ENCODE measurements around the gene DDIT4.
"Not testable (repeated sequence)": the region's sequence is repeated elsewhere in the genome, so short reads cannot be mapped to it uniquely, and the experiment has no call there.

DDIT4 gene

GRCh38 chr10:72273410-72274212 is at the start of gene DDIT4:
Gene DDIT4 (plus strand): TSS chr10:72273924. CDS start chr10:72274217, 293 bp downstream.
- DNase-seq (ENCODE audit: low read depth) = peak; percentile 99

DNA sequence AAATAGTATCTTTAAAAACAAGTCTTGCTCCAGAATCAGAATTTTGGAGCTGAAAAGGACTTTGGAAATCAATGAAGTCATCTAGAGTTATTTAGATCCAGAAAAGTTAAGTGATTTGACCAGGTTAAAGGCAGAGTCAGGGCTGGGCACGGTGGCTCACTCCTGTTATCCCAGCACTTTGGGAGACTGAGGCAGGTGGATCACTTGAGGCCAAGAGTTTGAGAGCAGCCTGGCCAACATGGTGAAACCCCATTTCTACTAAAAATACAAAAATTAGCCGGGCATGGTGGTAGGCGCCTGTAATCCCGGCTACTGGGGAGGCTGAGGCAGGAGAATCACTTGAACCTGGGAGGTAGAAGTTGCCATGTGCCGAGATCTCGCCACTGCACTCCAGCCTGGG is 49.5 kb upstream of the DDIT4 start:
- not testable (repeated sequence) for DNase-seq (ENCODE audit: low read depth)

DNA sequence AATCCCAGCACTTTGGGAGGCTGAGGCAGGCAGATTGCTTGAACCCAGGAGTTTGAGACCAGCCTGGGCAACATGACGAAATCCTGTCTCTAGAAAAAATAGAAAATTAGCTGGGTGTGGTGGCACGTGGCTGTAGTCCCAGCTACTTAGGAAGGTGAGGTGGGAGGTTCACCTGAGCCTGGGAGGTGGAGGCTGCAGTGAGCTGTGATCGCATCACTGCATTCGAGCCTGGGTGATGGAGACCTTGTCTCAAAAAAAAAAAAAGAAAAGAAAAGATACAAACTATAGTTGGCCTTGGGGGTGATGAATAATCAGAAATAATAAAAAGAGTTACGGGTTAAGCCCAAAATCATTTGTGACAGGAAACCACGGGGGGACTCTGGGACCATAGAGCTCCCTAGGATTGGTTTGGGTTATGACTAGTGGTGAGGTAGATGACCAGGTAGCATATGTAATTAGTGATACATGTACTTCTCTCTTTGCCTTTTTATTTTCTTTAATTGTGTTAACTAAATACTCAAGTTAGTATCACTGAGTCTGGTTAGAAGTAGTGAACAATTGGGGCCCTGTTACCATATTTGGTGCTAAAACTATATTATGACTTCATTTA is 47.2 kb upstream of the DDIT4 start:
- DNase-seq (ENCODE audit: low read depth) = no peak

- no peak for DNase-seq (ENCODE audit: low read depth)
Measured at GRCh38 chr10:72227826-72228225, 45.9 kb upstream of the DDIT4 start.

DNA sequence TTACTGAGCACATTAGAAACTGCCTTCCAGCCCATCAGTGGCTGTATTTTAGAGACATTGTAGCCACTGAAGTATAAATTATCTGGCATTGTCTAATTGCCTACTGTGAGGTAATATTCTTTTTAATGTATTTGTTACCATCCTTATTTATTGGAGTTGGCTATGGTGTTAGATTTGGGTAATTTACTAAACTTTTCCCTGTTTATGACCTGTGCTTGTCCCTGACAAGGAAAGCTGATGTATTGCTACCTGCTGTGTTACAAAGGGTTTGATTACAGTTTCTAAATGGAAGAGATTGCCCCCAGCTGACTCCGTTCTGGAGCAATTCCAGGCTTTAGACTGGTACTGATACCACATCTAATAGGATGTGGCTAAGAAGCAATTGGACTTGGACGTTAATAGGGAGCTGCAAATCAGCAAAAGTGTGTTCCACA is 45.4 kb upstream of the DDIT4 start:
- DNase-seq (ENCODE audit: low read depth) = no peak

DNA sequence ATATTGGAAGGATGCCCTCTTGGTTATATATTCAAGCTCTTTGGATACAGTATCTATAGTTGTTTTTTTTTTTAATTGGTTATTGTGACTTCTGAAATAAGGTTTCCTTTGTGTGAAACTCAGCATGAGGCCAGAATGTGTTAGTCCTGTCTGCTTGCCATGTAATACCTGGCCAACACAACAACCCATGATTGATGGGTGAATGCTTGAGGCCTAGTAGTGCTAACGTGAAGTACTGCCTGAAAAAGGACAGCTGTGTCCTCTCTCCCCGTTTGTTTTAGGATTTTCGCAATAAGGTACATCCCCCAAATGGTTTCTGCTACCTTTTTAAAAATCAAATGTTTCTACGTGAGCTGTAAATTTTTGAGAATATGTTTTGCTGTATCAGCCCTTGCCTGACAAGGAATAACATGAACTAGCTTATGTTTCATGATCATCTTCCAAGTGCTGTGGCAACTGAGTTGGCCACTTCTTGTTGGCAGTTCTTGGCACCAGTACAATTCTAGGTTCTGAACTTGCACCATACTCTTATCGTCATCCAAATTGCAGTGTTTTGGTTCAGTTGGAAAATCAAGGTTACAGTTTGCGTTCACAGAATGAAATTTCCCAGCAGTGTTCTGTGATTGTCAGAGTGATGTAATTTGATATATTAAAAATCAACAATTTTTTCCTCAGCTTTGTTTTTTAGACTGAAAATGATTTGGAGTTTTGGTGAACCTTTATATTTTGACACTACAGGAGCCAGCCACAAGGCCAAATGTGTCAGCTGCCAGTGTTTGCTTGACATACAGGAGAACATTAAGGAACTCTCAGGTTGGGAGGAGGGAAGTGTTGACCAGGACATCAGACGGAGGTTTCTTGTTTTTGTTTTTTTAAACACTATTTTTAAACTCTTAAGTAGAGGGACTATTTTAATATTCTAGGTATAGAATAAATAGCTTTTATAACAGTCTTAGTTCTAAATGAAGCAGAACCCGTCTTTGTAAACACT is 44.2 kb upstream of the DDIT4 start:
- DNase-seq (ENCODE audit: low read depth) = peak; percentile 61

GRCh38 chr10:72233621-72234020 is 40.1 kb upstream of the DDIT4 start:
- no peak for DNase-seq (ENCODE audit: low read depth)

DNA sequence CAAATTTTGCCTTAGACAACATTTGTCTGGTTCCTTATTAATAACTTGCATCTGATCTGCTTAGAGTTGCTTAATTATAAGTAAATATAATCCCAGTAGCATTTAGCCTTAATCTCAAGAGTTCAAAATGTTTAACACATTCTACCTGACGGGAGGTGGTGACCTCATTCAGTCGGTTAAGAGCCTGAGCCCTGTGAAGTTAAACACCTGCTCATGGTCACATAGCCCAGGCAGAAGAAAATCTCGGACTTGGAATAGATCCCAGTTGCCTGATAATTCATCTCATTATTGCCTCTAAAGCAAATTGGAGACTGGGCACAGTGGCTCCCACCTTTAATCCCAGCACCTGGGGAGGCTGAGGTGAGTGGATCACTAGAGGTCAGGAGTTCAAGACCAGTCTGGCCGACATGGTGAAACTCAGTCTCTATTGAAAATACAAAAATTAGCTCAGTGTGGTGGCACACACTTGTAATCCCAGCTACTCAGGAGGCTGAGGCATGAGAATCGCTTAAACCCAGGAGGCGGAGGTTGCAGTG is 39.1 kb upstream of the DDIT4 start:
- no peak for DNase-seq (ENCODE audit: low read depth)

- no peak for DNase-seq (ENCODE audit: low read depth)
Measured at GRCh38 chr10:72235544-72236279, 38.0 kb upstream of the DDIT4 start.

DNA sequence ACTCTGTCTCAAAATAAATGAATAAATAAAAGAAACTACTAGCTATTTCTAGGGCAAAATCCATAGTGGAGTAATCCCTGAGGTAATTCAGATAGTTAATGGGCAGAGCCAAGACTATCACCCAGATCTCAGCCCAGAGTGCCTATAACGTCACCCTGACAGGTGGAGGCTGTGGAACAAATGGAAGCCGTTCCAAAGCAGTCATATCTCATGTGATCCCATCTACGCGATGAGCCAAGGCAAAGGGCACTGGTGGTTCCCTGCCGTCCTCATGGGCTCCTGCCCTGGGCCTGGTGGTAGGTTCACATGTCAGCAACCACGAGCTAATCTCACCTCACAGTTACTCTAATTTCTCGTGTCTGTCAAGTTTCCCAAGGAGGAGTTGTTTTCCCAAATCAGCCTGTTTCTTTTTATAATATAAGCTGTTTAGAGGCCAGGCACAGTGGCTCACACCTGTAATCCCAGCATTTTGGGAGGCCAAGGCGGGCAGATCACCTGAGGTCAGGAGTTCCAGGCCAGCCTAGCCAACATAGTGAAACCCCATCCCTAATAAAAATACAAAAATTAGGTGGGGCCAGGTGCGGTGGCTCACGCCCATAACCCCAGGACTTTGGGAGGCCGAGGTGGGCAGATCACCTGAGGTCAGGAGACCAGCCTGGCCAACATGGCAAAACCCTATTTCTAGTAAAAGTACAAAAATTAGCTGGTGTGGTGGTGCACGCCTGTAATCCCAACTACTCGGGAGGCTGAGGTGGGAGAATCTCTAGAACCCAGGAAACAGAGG is 35.1 kb upstream of the DDIT4 start:
- DNase-seq (ENCODE audit: low read depth) = no peak

- DNase-seq (ENCODE audit: low read depth) = no peak
Measured at GRCh38 chr10:72239409-72239808, 34.3 kb upstream of the DDIT4 start.

- no peak for DNase-seq (ENCODE audit: low read depth)
Measured at GRCh38 chr10:72240371-72240770, 33.4 kb upstream of the DDIT4 start.

DNA sequence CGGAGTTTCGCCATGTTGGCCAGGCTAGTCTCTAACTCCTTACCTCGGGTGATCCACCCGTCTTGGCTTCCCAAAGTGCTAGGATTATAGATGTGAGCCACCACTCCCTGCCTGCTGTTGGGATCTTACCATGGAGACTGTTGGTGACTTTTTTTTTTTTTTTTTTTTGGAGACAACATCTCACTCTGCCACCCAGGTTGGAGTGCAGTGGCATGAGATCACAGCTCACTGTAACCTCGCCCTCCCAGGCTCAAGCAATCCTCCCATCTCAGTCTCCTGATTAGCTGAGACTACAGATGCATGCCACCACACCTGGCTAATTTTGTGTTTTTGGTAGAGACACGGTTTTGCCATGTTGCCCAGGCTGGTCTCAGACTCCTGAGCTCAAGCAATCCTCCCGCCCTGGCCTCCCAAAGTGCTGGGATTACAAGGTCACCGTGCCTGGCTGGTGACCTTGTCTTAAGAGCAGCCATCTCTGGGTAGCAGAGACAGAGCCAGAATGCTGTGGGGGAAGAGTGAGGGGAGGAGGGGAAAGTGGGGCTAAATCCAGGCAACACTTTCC is 32.0 kb upstream of the DDIT4 start:
- no peak for DNase-seq (ENCODE audit: low read depth)

DNA sequence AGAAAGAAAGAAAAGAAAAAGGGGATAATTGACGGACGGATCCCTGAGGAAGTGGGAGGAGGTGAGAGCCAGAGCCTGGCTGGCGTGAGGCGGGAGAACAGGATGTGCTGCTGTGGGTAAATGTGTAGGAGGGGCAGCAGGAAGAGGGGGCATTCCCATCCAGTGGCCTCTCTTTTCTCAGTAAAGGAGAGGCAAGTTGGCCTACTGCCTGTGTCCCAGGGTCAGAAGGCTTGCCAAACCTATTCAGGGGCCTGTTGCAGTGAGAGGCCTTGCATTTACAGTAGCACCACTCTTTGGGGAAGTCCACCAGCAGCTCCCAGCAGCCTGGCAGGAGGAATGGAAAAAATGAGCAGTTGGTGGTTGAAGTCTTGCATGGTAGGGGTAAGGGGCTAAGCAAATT is 31.0 kb upstream of the DDIT4 start:
- no peak for DNase-seq (ENCODE audit: low read depth)

DNA sequence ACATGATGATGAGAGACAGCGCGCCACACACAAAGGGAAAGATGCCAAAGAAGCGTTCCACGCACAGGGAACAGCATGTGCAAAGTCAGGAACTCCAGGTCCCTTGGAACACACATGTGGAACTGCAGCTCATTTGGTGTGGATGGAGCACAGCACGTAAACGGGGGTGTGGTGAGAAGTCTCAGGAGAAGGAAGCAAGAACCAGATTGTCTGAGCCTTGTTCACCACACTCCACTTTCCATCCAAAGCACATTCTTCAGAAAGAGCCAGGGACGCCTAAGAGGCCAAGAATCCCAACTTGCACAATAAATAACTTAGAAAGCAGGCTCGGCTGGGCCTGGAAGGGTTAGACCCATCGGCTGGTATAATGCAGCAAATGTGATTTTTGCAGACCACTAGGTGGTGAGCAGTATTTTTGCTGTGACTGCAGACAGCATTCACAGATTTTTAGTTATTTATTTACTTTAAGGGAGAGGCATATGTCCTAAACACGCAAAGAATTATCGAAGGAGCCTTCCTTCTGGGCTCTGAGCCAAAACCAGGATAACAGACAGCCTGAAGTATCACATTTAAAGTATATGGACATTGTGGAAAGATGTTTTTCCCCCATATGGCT is 29.8 kb upstream of the DDIT4 start:
- DNase-seq (ENCODE audit: low read depth) = peak; percentile 86

DNA sequence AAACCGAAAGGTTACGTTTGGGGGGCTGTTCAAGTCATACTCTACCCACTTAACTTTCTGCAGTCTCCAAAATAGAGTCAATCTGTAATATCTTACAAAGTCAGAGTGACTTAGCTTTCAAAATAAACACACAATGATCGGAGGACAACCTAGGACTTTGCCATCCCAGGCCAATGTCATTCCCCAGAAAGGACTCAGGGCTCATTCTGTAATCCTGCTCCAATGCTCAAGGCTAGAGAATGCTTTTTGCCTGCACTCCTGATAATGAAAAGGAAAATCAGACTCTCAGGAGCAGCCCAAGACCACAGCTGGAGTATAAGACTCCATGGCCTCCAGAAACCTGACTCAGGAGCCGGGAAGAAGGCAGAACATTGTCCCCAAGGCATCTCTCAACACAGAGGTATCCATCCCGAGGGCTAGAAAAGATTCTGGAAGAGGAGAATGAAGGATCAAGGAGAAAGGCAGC is 29.1 kb upstream of the DDIT4 start:
- DNase-seq (ENCODE audit: low read depth) = no peak

GRCh38 chr10:72245949-72246525 is 27.7 kb upstream of the DDIT4 start:
- DNase-seq (ENCODE audit: low read depth) = no peak

DNA sequence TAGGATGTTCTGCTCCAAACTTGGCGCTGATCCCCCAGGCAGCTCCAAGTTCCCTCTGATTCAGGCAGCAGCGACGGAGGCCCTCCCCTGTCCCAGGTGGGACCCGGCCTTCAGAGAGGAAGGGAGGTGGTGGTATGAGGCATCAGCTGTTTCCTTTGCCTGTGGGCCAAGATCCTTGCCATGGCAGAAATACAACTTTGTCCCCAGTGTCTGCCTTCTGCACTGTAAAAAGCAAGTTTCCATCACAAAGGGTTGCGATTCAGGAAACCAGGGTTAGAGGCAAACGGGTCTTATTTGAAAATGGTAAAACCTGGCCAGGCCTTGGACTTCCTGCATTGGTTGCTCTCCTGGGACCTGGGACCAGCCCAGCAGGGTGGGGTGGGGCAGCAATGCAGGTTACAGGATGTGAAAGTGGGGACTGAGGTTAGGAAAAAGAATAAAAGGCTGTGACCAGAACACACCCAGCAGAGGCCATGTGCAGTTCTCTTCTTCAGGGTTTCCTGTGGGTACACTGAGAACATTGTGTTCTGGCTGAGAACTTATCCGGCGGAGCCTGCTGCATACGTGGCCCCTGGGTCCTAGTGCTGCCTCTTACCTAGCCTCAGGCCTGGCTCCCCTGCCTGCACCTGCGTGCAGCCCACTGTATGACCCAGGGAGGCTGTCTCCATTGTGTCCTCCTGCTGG is 25.1 kb upstream of the DDIT4 start:
- DNase-seq (ENCODE audit: low read depth) = no peak
